ENCODE data around the gene PPP4R1. TPM values are rescaled to one million over a fixed set of nuclear protein-coding genes. Genes with fewer than 3 reads are reported as not detected.

Gene PPP4R1
- polyA plus RNA-seq, 1 donor (not counting 4 experiments of a cell fraction or from before 2014, with no cell fraction given): 200 TPM

DNA sequence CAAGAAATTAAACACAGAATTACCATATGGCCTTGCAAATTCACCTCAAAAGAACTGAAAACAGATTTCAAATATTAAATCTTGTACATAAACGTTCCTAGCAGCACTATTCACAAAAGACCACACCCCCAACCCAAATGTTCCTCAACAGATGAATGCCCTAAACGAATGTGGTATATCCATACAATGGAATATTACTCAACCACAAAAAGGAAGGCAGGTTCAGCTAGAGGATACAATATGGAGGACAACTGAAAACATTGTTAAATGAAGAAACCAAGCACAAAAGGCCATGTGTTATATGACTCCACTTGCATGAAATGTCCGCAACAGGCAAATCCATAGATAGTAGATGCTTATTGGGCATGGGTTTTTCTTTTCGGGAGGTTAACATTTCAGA lies 61.7 kb downstream of the PPP4R1 start:
- no peak overlapping the region for H2AFZ ChIP-seq (ENCODE audit: control insufficient read depth, low read length)
- dilution Hi-C loops (cut with MboI; ENCODE audit: extremely low pct_ligation_motif_present, low sequenced_read_pairs): no loop called here
- DNase-seq (ENCODE audit: low read depth, low spot score) (no peak), FAIRE-seq (no peak)
- no peaks in the 10 kb centered on the region for H3K9me3 ChIP-seq (ENCODE audit: control insufficient read depth, low read depth, low read length)
- no peaks in the 10 kb centered on the region for H3K27me3 ChIP-seq (ENCODE audit: control insufficient read depth, extremely low read depth, insufficient read depth, low read length)
- no peaks in the 10 kb centered on the region for H3K9me1 ChIP-seq (ENCODE audit: control insufficient read depth, extremely low read depth, insufficient read depth, low read length)
- no peak overlapping the region for H3K4me2 ChIP-seq (ENCODE audit: control insufficient read depth, extremely low read depth, insufficient read depth, low read depth, low read length)
- H3K4me3 ChIP-seq (ENCODE audit: control insufficient read depth in 2 of 3, extremely low read depth in 1 of 3, insufficient read depth in 2 of 3, low read depth in 1 of 3, low read length in 3 of 3): no peak overlapping the region
- peaks cover 6% of the 10 kb centered on the region for H3K4me1 ChIP-seq (ENCODE audit: control insufficient read depth, extremely low read depth, insufficient read depth, low read length)
- no peak for TF ChIP-seq EZH2 (IDR thresholded peaks at IDR 0.05; ENCODE audit: low read length)
- TF ChIP-seq, protein P1, sequence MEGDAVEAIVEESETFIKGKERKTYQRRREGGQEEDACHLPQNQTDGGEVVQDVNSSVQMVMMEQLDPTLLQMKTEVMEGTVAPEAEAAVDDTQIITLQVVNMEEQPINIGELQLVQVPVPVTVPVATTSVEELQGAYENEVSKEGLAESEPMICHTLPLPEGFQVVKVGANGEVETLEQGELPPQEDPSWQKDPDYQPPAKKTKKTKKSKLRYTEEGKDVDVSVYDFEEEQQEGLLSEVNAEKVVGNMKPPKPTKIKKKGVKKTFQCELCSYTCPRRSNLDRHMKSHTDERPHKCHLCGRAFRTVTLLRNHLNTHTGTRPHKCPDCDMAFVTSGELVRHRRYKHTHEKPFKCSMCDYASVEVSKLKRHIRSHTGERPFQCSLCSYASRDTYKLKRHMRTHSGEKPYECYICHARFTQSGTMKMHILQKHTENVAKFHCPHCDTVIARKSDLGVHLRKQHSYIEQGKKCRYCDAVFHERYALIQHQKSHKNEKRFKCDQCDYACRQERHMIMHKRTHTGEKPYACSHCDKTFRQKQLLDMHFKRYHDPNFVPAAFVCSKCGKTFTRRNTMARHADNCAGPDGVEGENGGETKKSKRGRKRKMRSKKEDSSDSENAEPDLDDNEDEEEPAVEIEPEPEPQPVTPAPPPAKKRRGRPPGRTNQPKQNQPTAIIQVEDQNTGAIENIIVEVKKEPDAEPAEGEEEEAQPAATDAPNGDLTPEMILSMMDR (optimal IDR thresholded peaks at IDR 0.05 in 1 of 3, IDR thresholded peaks at IDR 0.05 in 1 of 3, conservative IDR thresholded peaks at IDR 0.05 in 1 of 3; ENCODE audit: extremely low read depth in 1 of 3, insufficient read depth in 2 of 3, low read length in 3 of 3): no peak
- H4K20me1 ChIP-seq (ENCODE audit: control insufficient read depth, extremely low read depth, insufficient read depth, low read length): peaks cover 16% of the 10 kb centered on the region
- H3K36me3 ChIP-seq (ENCODE audit: control insufficient read depth in 2 of 2, extremely low read depth in 1 of 2, insufficient read depth in 2 of 2, low read length in 2 of 2): peaks cover 46 to 77% of the 10 kb centered on the region in 2 experiments
- peaks cover 56% of the 10 kb centered on the region for H3K79me2 ChIP-seq (ENCODE audit: control insufficient read depth, insufficient read depth, low read length)
- H3K9ac ChIP-seq (ENCODE audit: control insufficient read depth, extremely low read depth, insufficient read depth, low read length): no peak overlapping the region
- no peak overlapping the region for H3K27ac ChIP-seq (ENCODE audit: control insufficient read depth, insufficient read depth, low read length)

DNA sequence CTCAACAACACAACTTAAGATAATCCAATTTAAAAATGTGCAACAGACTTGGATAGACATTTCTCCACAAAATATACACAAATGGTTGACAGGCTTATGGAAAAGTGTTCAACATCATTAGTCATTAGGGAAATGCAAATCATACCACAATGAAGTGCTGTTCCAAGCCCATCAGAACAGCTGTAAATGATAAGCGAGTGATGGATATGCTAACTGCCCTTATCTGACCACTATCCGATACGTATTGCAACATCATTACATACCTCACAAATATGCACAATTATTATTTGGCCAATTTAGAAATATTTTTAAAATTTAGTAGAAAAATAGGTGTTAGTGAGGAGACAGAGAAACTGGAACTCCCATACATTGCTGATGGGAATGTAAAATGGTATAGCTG lies 62.2 kb downstream of the PPP4R1 start:
- peaks cover 16% of the 10 kb centered on the region for H4K20me1 ChIP-seq (ENCODE audit: control insufficient read depth, extremely low read depth, insufficient read depth, low read length)
- no peaks in the 10 kb centered on the region for H3K9me1 ChIP-seq (ENCODE audit: control insufficient read depth, extremely low read depth, insufficient read depth, low read length)
- H3K36me3 ChIP-seq (ENCODE audit: control insufficient read depth in 2 of 2, extremely low read depth in 1 of 2, insufficient read depth in 2 of 2, low read length in 2 of 2): peaks cover 50 to 77% of the 10 kb centered on the region in 2 experiments
- peaks cover 2% of the 10 kb centered on the region for H3K4me1 ChIP-seq (ENCODE audit: control insufficient read depth, extremely low read depth, insufficient read depth, low read length)
- DNase-seq (ENCODE audit: low read depth, low spot score) (no peak), FAIRE-seq (no peak)
- peaks cover 57% of the 10 kb centered on the region for H3K79me2 ChIP-seq (ENCODE audit: control insufficient read depth, insufficient read depth, low read length)
- H3K27me3 ChIP-seq (ENCODE audit: control insufficient read depth, extremely low read depth, insufficient read depth, low read length): no peaks in the 10 kb centered on the region
- TF ChIP-seq, protein P1 (optimal IDR thresholded peaks at IDR 0.05 in 1 of 3, IDR thresholded peaks at IDR 0.05 in 1 of 3, conservative IDR thresholded peaks at IDR 0.05 in 1 of 3; ENCODE audit: extremely low read depth in 1 of 3, insufficient read depth in 2 of 3, low read length in 3 of 3): no peak
- no peak for TF ChIP-seq EZH2 (IDR thresholded peaks at IDR 0.05; ENCODE audit: low read length)
- no peak overlapping the region for H3K4me2 ChIP-seq (ENCODE audit: control insufficient read depth, extremely low read depth, insufficient read depth, low read depth, low read length)
- dilution Hi-C loops (cut with MboI; ENCODE audit: extremely low pct_ligation_motif_present, low sequenced_read_pairs): no loop called here
- no peak overlapping the region for H3K4me3 ChIP-seq (ENCODE audit: control insufficient read depth in 2 of 3, extremely low read depth in 1 of 3, insufficient read depth in 2 of 3, low read depth in 1 of 3, low read length in 3 of 3)
- H3K9me3 ChIP-seq (ENCODE audit: control insufficient read depth, low read depth, low read length): no peaks in the 10 kb centered on the region
- H3K27ac ChIP-seq (ENCODE audit: control insufficient read depth, insufficient read depth, low read length): no peak overlapping the region
- no peak overlapping the region for H3K9ac ChIP-seq (ENCODE audit: control insufficient read depth, extremely low read depth, insufficient read depth, low read length)
- H2AFZ ChIP-seq (ENCODE audit: control insufficient read depth, low read length): no peak overlapping the region

Data from keratinocyte (primary cell).